ENCODE measurements around the gene NR6A1.

NR6A1 gene

GRCh38 chr9:124580186-124580585 lies 190.9 kb downstream of the NR6A1 start:
- no peaks in the 10 kb centered on the region for H3K79me2 ChIP-seq (ENCODE audit: control insufficient read depth, low read length)
- no peaks in the 10 kb centered on the region for H3K36me3 ChIP-seq (ENCODE audit: control insufficient read depth, low read length)
- H3K27ac ChIP-seq (ENCODE audit: low read depth, low read length): no peak overlapping the region
- no peaks in the 10 kb centered on the region for H3K9me2 ChIP-seq (replicated peaks; ENCODE audit: control insufficient read depth, low read length)
- no peak for TF ChIP-seq EZH2phosphoT487 (IDR thresholded peaks at IDR 0.05; ENCODE audit: borderline replicate concordance, low read length)
- TF ChIP-seq, protein P1, sequence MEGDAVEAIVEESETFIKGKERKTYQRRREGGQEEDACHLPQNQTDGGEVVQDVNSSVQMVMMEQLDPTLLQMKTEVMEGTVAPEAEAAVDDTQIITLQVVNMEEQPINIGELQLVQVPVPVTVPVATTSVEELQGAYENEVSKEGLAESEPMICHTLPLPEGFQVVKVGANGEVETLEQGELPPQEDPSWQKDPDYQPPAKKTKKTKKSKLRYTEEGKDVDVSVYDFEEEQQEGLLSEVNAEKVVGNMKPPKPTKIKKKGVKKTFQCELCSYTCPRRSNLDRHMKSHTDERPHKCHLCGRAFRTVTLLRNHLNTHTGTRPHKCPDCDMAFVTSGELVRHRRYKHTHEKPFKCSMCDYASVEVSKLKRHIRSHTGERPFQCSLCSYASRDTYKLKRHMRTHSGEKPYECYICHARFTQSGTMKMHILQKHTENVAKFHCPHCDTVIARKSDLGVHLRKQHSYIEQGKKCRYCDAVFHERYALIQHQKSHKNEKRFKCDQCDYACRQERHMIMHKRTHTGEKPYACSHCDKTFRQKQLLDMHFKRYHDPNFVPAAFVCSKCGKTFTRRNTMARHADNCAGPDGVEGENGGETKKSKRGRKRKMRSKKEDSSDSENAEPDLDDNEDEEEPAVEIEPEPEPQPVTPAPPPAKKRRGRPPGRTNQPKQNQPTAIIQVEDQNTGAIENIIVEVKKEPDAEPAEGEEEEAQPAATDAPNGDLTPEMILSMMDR (IDR thresholded peaks at IDR 0.05; ENCODE audit: low read depth, low read length, poor library complexity, severe bottlenecking): no peak
- H3F3A ChIP-seq (ENCODE audit: control insufficient read depth, insufficient read depth): no peaks in the 10 kb centered on the region
- no peak overlapping the region for H3K4me3 ChIP-seq (ENCODE audit: low read length)
- H3K9me3 ChIP-seq (ENCODE audit: control insufficient read depth, insufficient read depth, low read length): no peaks in the 10 kb centered on the region
- no peaks in the 10 kb centered on the region for H3K4me1 ChIP-seq (ENCODE audit: control insufficient read depth, low read length)
- H4K20me1 ChIP-seq (ENCODE audit: control insufficient read depth, insufficient read depth, low read depth, low read length): no peaks in the 10 kb centered on the region
- no peaks in the 10 kb centered on the region for H3K27me3 ChIP-seq (ENCODE audit: control insufficient read depth, low read length)
- H3K4me2 ChIP-seq (ENCODE audit: low read length): no peak overlapping the region

DNA sequence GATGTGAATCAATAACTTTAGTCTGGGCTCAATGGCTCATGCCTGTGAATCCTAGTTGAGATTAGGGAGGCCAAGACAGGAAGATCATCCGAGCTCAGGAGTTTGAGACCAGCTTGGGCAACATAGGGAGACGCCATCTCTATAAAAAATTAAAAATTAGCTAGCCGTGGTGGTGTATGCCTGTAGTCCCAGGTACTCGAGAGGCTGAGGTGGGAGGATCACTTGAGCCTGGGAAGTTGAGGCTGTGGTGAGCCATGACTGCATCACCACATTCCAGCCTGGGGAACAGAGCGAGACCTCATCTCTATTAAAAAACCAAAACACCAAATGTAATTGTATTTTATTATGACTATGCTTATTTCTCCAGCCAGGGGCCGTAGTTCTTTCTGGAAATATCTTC lies 194.4 kb downstream of the NR6A1 start:
- Histone ChIP-seq H3K27ac (ENCODE audit: low read depth, low read length) (no peak overlapping the region), H3K4me2 (ENCODE audit: low read length) (no peak overlapping the region), H4K20me1 (ENCODE audit: control insufficient read depth, insufficient read depth, low read depth, low read length) (peaks cover 7% of the 10 kb centered on the region; the same call in 1 of the 2 replicates), H3K9me2 (replicated peaks; ENCODE audit: control insufficient read depth, low read length) (no peaks in the 10 kb centered on the region), H3K36me3 (ENCODE audit: control insufficient read depth, low read length) (no peaks in the 10 kb centered on the region), H3K27me3 (ENCODE audit: control insufficient read depth, low read length) (0 out of 2 replicates have a peak, but pooled peaks cover 3% of the 10 kb centered on the region), H3F3A (ENCODE audit: control insufficient read depth, insufficient read depth) (no peaks in the 10 kb centered on the region), H3K9me3 (ENCODE audit: control insufficient read depth, insufficient read depth, low read length) (no peaks in the 10 kb centered on the region), H3K79me2 (ENCODE audit: control insufficient read depth, low read length) (no peaks in the 10 kb centered on the region), H3K4me3 (ENCODE audit: low read length) (no peak overlapping the region), H3K4me1 (ENCODE audit: control insufficient read depth, low read length) (no peaks in the 10 kb centered on the region)
- no peak for TF ChIP-seq EZH2phosphoT487 (IDR thresholded peaks at IDR 0.05; ENCODE audit: borderline replicate concordance, low read length)
- TF ChIP-seq, protein P1 (IDR thresholded peaks at IDR 0.05; ENCODE audit: low read depth, low read length, poor library complexity, severe bottlenecking): no peak

- H4K20me1 ChIP-seq (ENCODE audit: control insufficient read depth, insufficient read depth, low read depth, low read length): peaks cover 9% of the 10 kb centered on the region; the same call in 1 of the 2 replicates
- H3K27ac ChIP-seq (ENCODE audit: low read depth, low read length): no peak overlapping the region
- H3K4me3 ChIP-seq (ENCODE audit: low read length): no peak overlapping the region
- no peaks in the 10 kb centered on the region for H3K36me3 ChIP-seq (ENCODE audit: control insufficient read depth, low read length)
- no peak overlapping the region for H3K4me2 ChIP-seq (ENCODE audit: low read length)
- TF ChIP-seq, protein P1 (IDR thresholded peaks at IDR 0.05; ENCODE audit: low read depth, low read length, poor library complexity, severe bottlenecking): no peak
- TF ChIP-seq EZH2phosphoT487 (IDR thresholded peaks at IDR 0.05; ENCODE audit: borderline replicate concordance, low read length): no peak
- H3K9me3 ChIP-seq (ENCODE audit: control insufficient read depth, insufficient read depth, low read length): no peaks in the 10 kb centered on the region
- no peaks in the 10 kb centered on the region for H3K79me2 ChIP-seq (ENCODE audit: control insufficient read depth, low read length)
- no peaks in the 10 kb centered on the region for H3K4me1 ChIP-seq (ENCODE audit: control insufficient read depth, low read length)
- H3K9me2 ChIP-seq (replicated peaks; ENCODE audit: control insufficient read depth, low read length): no peaks in the 10 kb centered on the region
- no peaks in the 10 kb centered on the region for H3F3A ChIP-seq (ENCODE audit: control insufficient read depth, insufficient read depth)
- H3K27me3 ChIP-seq (ENCODE audit: control insufficient read depth, low read length): 0 out of 2 replicates have a peak, but pooled peaks cover 3% of the 10 kb centered on the region
These were observed 196.4 kb downstream of the NR6A1 start for GRCh38 chr9:124574534-124575375.
